Naive B cell (primary cell): ENCODE measurements around the gene GINS1. TPM values are rescaled to one million over a fixed set of nuclear protein-coding genes. Genes with fewer than 3 reads are reported as not detected.
A peak's percentile ranks its signal among the peaks of the same experiment; 100 is the strongest.

Source experiments
- ATAC-seq, 2 donors: fragments of 150-1000 bp; cut with Tn5 transposase; 2 replicates each; pipeline ENCODE4 v1.10.0; 2021; ENCODE audit warnings: low read depth in 2 of 2, mild to moderate bottlenecking in 2 of 2, moderate library complexity in 2 of 2
- DNase-seq: peaks from one replicate; pipeline ENCODE4 v3.0.0; 2022
- H3K27ac Mint-ChIP-seq, 6 donors: one replicate each; pipeline ENCODE4 v1.8.0; 2020 to 2022; ENCODE audit warnings: mild to moderate bottlenecking in 6 of 6, mixed read lengths in 6 of 6, moderate library complexity in 5 of 6, inconsistent platforms in 2 of 6
- H3K27me3 Mint-ChIP-seq, 3 donors: one replicate each; pipeline ENCODE4 v1.8.0; 2021 to 2022; ENCODE audit warnings: mixed read lengths in 3 of 3, mild to moderate bottlenecking in 1 of 3
- H3K36me3 Mint-ChIP-seq, 2 donors: one replicate each; pipeline ENCODE4 v1.8.0; 2020 to 2022; ENCODE audit warnings: mixed read lengths in 2 of 2, inconsistent platforms in 1 of 2, mild to moderate bottlenecking in 1 of 2
- H3K4me1 Mint-ChIP-seq, 3 donors: one replicate each; pipeline ENCODE4 v1.8.0; 2020 to 2022; ENCODE audit warnings: mixed read lengths in 3 of 3, inconsistent platforms in 1 of 3, mild to moderate bottlenecking in 1 of 3, moderate library complexity in 1 of 3
- H3K4me3 Mint-ChIP-seq, 8 donors: one replicate each; pipeline ENCODE4 v1.8.0; 2020 to 2022; ENCODE audit warnings: mild to moderate bottlenecking in 8 of 8, mixed read lengths in 8 of 8, moderate library complexity in 8 of 8, inconsistent platforms in 2 of 8
- H3K9me3 Mint-ChIP-seq, 7 donors: one replicate each; pipeline ENCODE4 v1.8.0; 2020 to 2022; ENCODE audit warnings: mixed read lengths in 7 of 7, mild to moderate bottlenecking in 5 of 7, inconsistent platforms in 2 of 7, moderate library complexity in 1 of 7
- polyA plus RNA-seq, 6 donors: library from polyadenylated mRNA; unstranded; fragments of 300-500 nt; fragmentation: Illumina TruSeq; gene quantifications; one replicate each; pipeline ENCODE4 v1.2.3, GENCODE V29; 2021; ENCODE audit warnings: low read depth in 6 of 6

Gene GINS1
- polyA plus RNA-seq, 6 donors from 2014 or later = 1.1 to 3.4 (median 1.8) TPM

- H3K4me1 Mint-ChIP-seq = peaks cover 14 to 41% (median 30%) of the 10 kb centered on the region in 3 donors
- no peaks in the 10 kb centered on the region for H3K9me3 Mint-ChIP-seq
- no peak overlapping the region for H3K4me3 Mint-ChIP-seq
- H3K27ac Mint-ChIP-seq = no peak overlapping the region
- no peaks in the 10 kb centered on the region for H3K27me3 Mint-ChIP-seq
- DNase-seq (no peak), ATAC-seq (no peak)
- peaks cover 4 to 10% of the 10 kb centered on the region in 2 donors for H3K36me3 Mint-ChIP-seq
Observed at GRCh38 chr20:25376886-25377285, 30.6 kb upstream of the GINS1 start.

DNA sequence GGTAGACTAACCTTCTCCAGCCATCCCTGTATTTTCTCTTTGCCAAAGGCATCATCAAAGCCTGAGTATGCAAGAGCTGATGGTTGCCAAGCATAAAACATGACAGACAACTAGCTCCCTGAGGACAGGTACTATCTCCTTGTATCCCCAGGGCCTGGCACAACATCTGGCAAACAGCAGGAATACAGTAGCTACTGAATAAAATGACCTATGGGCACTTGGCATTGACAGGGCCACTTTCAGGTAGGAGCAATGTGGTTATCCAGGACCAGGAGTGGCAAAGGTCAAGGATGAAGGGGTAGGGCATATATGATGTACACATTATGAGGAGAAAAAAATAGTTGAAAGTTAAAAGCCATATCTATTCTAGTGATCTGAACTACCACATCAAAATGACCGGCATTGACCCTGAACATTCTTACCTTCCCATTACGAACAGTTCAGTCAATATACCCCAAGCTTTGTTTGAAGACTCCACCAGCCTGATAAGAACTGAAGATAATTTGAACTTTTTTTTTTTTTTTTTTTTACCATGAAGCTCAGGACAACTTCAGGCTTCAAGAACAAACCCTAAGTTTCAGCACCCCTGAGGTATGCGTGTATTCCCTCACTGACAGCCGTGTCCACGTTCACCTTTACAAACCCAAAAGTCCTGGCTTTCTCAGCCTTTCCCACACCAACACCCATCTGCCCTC lies 29.1 kb upstream of the GINS1 start:
- ATAC-seq = no peak
- peaks cover 4 to 10% of the 10 kb centered on the region in 2 donors for H3K36me3 Mint-ChIP-seq
- no peak overlapping the region for H3K27ac Mint-ChIP-seq
- H3K9me3 Mint-ChIP-seq = no peaks in the 10 kb centered on the region
- peaks cover 14 to 38% (median 34%) of the 10 kb centered on the region in 3 donors for H3K4me1 Mint-ChIP-seq
- H3K4me3 Mint-ChIP-seq = no peak overlapping the region
- DNase-seq = no peak
- no peaks in the 10 kb centered on the region for H3K27me3 Mint-ChIP-seq

DNA sequence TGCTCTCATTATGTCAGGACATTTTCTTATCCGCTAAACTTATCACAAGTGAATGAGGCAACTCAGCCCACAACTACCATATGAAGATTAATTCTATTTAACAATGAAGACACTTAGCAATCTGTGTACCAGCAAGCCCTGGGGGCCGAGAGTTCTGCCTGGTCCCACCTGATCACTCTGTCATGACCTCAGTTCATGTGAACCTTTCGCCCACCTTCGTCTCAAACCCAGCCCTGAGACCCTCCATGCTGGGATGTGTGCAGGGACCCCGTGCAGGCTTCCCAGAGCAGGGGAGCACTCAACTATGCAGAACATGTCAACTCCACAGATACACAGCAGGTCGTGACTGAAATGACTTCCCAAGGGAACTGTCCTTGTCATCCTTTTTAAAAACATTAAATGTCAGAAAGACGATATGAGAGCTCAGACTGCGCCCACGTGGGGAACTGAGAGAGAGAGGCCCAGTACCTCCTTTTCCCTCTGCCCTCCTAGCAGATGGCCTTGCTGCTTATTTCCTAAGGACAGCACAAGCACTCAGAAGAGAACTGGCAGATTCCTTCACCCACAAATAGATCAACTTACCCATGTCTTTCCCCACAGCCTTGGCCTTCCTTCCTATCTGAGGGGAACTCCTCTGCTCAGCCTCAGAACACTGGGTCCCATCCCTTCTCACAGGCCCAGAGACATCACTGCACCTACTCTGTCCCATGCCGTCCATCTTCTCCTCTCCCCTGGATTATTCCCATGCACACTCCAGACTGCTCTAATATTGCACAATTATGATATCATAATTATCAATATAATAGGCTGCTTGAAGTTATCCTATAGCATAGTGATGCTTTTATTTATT lies 28.4 kb upstream of the GINS1 start:
- ATAC-seq (no peak), DNase-seq (no peak)
- Mint-ChIP-seq H3K9me3 (no peaks in the 10 kb centered on the region), H3K36me3 (peaks cover 0 to 10% of the 10 kb centered on the region in 2 donors), H3K4me3 (no peak overlapping the region), H3K27me3 (no peaks in the 10 kb centered on the region), H3K4me1 (peaks cover 14 to 38% (median 34%) of the 10 kb centered on the region in 3 donors), H3K27ac (peak overlapping the region in 1 of 6 donors; percentile 37)

- peak overlapping the region in 1 of 6 donors; percentile 14 for H3K27ac Mint-ChIP-seq
Observed at GRCh38 chr20:25380945-25381614, 26.4 kb upstream of the GINS1 start.

GRCh38 chr20:25382704-25383370 lies 24.6 kb upstream of the GINS1 start:
- Mint-ChIP-seq H3K27ac (peak overlapping the region in 2 of 6 donors; percentile 42 to 82), H3K4me1 (peaks cover 14 to 41% (median 29%) of the 10 kb centered on the region in 3 donors), H3K9me3 (no peaks in the 10 kb centered on the region), H3K4me3 (no peak overlapping the region), H3K27me3 (no peaks in the 10 kb centered on the region), H3K36me3 (peaks cover 3 to 10% of the 10 kb centered on the region in 2 donors)
- no peak for ATAC-seq
- DNase-seq = no peak

More at GRCh38 chr20:25380945-25381614, 26.4 kb upstream of the GINS1 start:
- no peak for ATAC-seq
- peaks cover 0 to 10% of the 10 kb centered on the region in 2 donors for H3K36me3 Mint-ChIP-seq
- no peaks in the 10 kb centered on the region for H3K27me3 Mint-ChIP-seq
- H3K4me1 Mint-ChIP-seq = peaks cover 16 to 41% (median 29%) of the 10 kb centered on the region in 3 donors
- DNase-seq = no peak
- H3K9me3 Mint-ChIP-seq = no peaks in the 10 kb centered on the region
- H3K4me3 Mint-ChIP-seq = peak overlapping the region in 1 of 8 donors; percentile 3

DNA sequence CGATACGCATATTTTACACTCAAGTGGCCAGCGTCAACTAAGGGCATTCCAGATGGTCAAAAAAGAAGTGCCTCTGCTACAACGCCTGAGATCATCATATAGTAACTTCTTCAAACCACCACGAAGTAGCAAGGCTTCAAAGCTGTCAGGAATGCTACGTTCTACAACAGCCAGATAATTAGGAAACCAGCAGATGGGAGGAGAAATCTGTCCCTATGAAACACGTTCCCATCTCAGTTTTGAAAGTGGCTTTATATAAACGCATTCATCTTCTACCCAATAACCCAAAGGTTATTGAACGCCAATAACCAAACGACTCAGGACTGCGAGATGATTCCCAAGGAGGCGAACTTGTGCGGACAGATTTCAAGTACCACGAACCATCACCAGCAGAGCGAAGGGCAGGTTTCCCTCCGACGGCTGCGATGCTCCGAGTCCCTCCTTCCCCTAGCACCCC lies 18.0 kb upstream of the GINS1 start:
- peak overlapping the region; percentile 64 to 93 (median 88) for H3K4me3 Mint-ChIP-seq
- DNase-seq = no peak

GRCh38 chr20:25389858-25390537 lies 17.5 kb upstream of the GINS1 start:
- Mint-ChIP-seq H3K27me3 (no peaks in the 10 kb centered on the region), H3K9me3 (no peaks in the 10 kb centered on the region), H3K27ac (peak overlapping the region in 3 of 6 donors; percentile 57 to 83 (median 68))

More for the DNA sequence above, 18.0 kb upstream of the GINS1 start:
- peaks cover 0 to 8% of the 10 kb centered on the region in 2 donors for H3K36me3 Mint-ChIP-seq
- no peaks in the 10 kb centered on the region for H3K27me3 Mint-ChIP-seq
- H3K9me3 Mint-ChIP-seq = no peaks in the 10 kb centered on the region
- ATAC-seq = no peak
- peaks cover 8 to 17% (median 13%) of the 10 kb centered on the region in 3 donors for H3K4me1 Mint-ChIP-seq
- H3K27ac Mint-ChIP-seq = peak overlapping the region in 4 of 6 donors; percentile 27 to 83 (median 62)

DNA sequence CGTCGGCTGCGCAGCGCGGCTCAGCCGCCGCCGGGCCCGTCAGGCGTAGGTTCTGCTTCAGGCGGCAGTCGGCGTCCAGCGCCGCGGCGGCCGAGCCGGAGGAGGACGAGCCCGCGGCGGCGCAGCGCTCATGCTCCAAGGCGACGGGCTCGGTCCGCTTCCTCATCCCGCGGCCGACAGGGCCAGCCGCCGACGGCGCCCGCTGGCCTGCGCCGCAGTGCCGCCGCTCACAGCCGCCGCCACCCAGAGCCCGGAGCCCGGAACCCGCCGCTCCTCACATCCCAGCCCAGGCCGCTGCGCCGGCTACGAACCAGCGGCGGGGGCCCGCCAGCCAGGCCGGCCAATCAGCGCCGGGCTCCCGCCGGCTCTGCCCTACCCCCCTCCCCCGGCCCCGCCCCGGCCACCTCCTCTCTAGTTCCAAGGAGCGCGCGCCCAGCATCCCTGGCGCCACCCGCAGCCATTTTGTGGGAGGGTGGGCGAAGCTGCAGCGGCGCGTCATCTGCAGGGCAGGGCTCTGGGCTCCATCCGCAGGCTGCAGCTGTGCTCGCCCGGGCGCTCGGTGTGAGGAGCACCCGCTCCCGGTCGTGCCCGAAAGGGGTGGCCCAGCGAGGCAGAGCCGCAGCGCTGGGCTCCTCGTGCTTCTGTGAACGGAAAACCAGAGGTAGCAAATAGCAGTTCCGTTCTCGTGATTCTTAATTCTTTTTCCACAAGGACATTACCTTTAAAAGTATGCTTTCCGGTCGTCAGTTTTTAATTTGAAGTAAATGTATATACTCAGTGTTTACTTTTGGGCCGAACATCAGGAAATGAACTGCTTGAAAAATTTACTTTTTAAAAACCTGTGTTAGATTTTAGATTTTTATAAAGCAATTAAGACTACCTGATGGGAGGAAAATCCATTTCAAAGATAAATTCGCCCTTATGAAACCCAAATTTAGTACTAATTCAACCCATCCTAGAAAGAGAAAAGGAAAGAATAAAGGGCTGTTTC lies 16.6 kb upstream of the GINS1 start, which contains the start of gene ABHD12:
TSS of gene ABHD12 (minus strand) at position 298 of the 991 bp plus-strand sequence. CDS start at position 166, 132 bp downstream.
- Mint-ChIP-seq H3K4me1 (peaks cover 8 to 11% (median 10%) of the 10 kb centered on the region in 3 donors), H3K4me3 (peak within 1 kb of the TSS; percentile 82 to 93 (median 89)), H3K9me3 (no peaks in the 10 kb centered on the region), H3K27me3 (no peaks in the 10 kb centered on the region), H3K27ac (peak within 1 kb of the TSS; percentile 54 to 92 (median 73)), H3K36me3 (peaks cover 0 to 8% of the 10 kb centered on the region in 2 donors)
- peak; percentile 91 for DNase-seq
- ATAC-seq = peak; percentile 88 to 93

More at GRCh38 chr20:25389858-25390537, 17.5 kb upstream of the GINS1 start:
- DNase-seq (peak; percentile 7), ATAC-seq (no peak)
- H3K4me1 Mint-ChIP-seq = peaks cover 8 to 13% (median 12%) of the 10 kb centered on the region in 3 donors
- peak overlapping the region; percentile 64 to 93 (median 88) for H3K4me3 Mint-ChIP-seq
- peaks cover 0 to 8% of the 10 kb centered on the region in 2 donors for H3K36me3 Mint-ChIP-seq

DNA sequence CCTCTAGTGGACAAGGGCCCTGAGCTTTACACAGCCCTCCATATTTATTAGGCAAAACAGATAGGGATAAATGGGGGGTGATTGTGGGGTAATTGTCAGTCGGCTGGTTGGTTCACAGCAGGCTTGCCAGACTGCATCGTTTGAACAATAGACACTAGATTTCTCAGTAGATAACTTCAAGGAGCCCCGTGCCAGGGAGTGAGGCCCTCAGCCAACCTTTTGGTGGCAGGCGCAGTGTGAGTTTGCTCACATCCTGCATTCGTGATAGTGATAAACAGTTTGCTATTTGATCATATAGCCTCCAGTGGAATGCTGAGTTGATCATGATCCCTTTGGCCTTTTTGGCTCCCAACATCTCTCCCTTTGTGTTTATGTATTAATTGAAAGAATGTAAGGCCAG lies 13.2 kb upstream of the GINS1 start:
- peaks cover 5 to 12% (median 11%) of the 10 kb centered on the region in 3 donors for H3K27me3 Mint-ChIP-seq
- no peak overlapping the region for H3K4me3 Mint-ChIP-seq
- peaks cover 4 to 7% (median 5%) of the 10 kb centered on the region in 3 donors for H3K4me1 Mint-ChIP-seq
- H3K36me3 Mint-ChIP-seq = no peaks in the 10 kb centered on the region
- no peak overlapping the region for H3K27ac Mint-ChIP-seq
- ATAC-seq (no peak), DNase-seq (no peak)
- H3K9me3 Mint-ChIP-seq = no peaks in the 10 kb centered on the region

DNA sequence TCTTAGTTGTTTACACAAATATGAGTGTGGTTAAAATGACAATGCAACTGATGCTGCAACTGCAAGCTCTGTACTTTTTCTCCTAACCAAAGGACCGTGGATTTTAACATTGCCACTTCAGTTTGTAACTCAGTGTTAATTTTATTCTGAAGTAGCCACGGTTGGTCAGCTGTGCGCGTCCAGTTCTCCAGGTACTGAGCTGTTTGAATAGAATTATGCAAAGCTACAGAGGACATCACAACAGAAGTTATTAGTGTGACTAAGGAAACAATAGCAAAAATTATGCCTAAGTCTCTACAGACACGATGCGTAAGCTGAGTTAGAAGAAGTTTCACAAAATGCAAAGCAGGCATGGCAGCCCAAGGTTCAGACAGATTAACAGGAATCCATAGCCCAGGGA lies 12.5 kb upstream of the GINS1 start:
- no peak for ATAC-seq

DNA sequence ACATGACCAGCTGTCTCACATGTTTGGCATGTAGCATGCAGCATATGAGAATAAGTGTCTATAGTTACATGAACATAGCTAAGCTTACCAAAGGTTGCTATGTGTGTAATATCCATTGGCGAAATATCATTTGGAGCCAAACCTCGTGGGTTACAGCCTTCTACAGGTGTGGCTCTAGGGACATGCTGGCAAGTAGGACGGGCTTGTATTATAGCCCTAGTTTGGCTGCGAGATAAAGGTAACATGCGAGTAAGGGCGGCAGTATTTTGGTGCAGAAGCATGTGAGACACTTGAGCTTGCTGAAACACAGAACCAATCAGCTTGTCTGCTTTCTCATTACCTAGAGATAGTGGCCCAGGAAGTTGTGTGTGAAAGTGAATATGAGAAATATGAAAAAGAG lies 10.4 kb upstream of the GINS1 start:
- no peak for ATAC-seq
- peaks cover 5 to 12% (median 11%) of the 10 kb centered on the region in 3 donors for H3K27me3 Mint-ChIP-seq
- H3K4me3 Mint-ChIP-seq = no peak overlapping the region
- H3K4me1 Mint-ChIP-seq = peaks cover 0 to 3% (median 0%) of the 10 kb centered on the region in 3 donors
- no peak overlapping the region for H3K27ac Mint-ChIP-seq
- peaks cover 0 to 7% (median 5%) of the 10 kb centered on the region in 7 donors for H3K9me3 Mint-ChIP-seq
- no peak for DNase-seq
- no peaks in the 10 kb centered on the region for H3K36me3 Mint-ChIP-seq

More for the DNA sequence above, 12.5 kb upstream of the GINS1 start:
- no peak overlapping the region for H3K4me3 Mint-ChIP-seq
- no peaks in the 10 kb centered on the region for H3K36me3 Mint-ChIP-seq
- peaks cover 5 to 12% (median 11%) of the 10 kb centered on the region in 3 donors for H3K27me3 Mint-ChIP-seq
- H3K4me1 Mint-ChIP-seq = peaks cover 0 to 5% (median 3%) of the 10 kb centered on the region in 3 donors
- no peak for DNase-seq
- no peaks in the 10 kb centered on the region for H3K9me3 Mint-ChIP-seq
- H3K27ac Mint-ChIP-seq = peak overlapping the region in 1 of 6 donors; percentile 21
